GM10847 (cell line): ENCODE data around the gene UMAD1.

Experiments
- POLR2A ChIP-seq: IDR thresholded peaks from 2 replicates; pipeline ENCODE4 v1.6.1; 2011; ENCODE audit not compliant: insufficient read length; ENCODE audit errors: extremely low read depth

Gene UMAD1

GRCh38 chr7:7672545-7673239 lies 32.1 kb downstream of the UMAD1 start:
- TF ChIP-seq POLR2A = no peak

GRCh38 chr7:7673240-7673550 lies 32.6 kb downstream of the UMAD1 start:
- TF ChIP-seq POLR2A = no peak

- TF ChIP-seq POLR2A = no peak
Measured at GRCh38 chr7:7675686-7676085, 35.1 kb downstream of the UMAD1 start.

- TF ChIP-seq POLR2A = no peak
Measured at GRCh38 chr7:7681191-7681935, 40.8 kb downstream of the UMAD1 start.

GRCh38 chr7:7681936-7682329 lies 41.4 kb downstream of the UMAD1 start:
- no peak for TF ChIP-seq POLR2A

- TF ChIP-seq POLR2A = no peak
Measured at GRCh38 chr7:7682861-7683260, 42.3 kb downstream of the UMAD1 start.

GRCh38 chr7:7686811-7687508 lies 46.4 kb downstream of the UMAD1 start:
- TF ChIP-seq POLR2A = no peak

- TF ChIP-seq POLR2A = no peak
Measured at GRCh38 chr7:7687800-7688199, 47.2 kb downstream of the UMAD1 start.

GRCh38 chr7:7688310-7688709 lies 47.8 kb downstream of the UMAD1 start:
- TF ChIP-seq POLR2A = no peak

GRCh38 chr7:7688956-7689355 lies 48.4 kb downstream of the UMAD1 start:
- TF ChIP-seq POLR2A = no peak

GRCh38 chr7:7693881-7694280 lies 53.3 kb downstream of the UMAD1 start:
- no peak for TF ChIP-seq POLR2A

GRCh38 chr7:7694542-7694941 lies 54.0 kb downstream of the UMAD1 start:
- TF ChIP-seq POLR2A = no peak

GRCh38 chr7:7695111-7695817 lies 54.7 kb downstream of the UMAD1 start:
- TF ChIP-seq POLR2A = no peak

- TF ChIP-seq POLR2A = no peak
Measured at GRCh38 chr7:7696458-7697119, 56.0 kb downstream of the UMAD1 start.

GRCh38 chr7:7698930-7699329 lies 58.4 kb downstream of the UMAD1 start:
- TF ChIP-seq POLR2A = no peak
